Suprapubic skin (tissue), 4 donors: Measurements from ENCODE around the gene GPR146. TPM values are rescaled to one million over a fixed set of nuclear protein-coding genes. Genes with fewer than 3 reads are reported as not detected.
"Not testable (repeated sequence)": the region's sequence is repeated elsewhere in the genome, so short reads cannot be mapped to it uniquely, and the experiment has no call there.

Source experiments
- DNase-seq, 2 donors: peaks; one replicate each; pipeline ENCODE4 v3.0.0-alpha.2; 2019; ENCODE audit warnings: low spot score in 2 of 2
- H3K27ac ChIP-seq: fragments of 200-600 bp; sonication (generic); one replicate; pipeline ENCODE4 v1.5.1; 2019
- H3K27me3 ChIP-seq: fragments of 200-600 bp; sonication (generic); one replicate; pipeline ENCODE4 v1.5.1; 2019
- H3K36me3 ChIP-seq: fragments of 200-600 bp; sonication (generic); one replicate; pipeline ENCODE4 v1.5.1; 2019
- H3K4me1 ChIP-seq: fragments of 200-600 bp; sonication (generic); one replicate; pipeline ENCODE4 v1.5.1; 2019
- H3K4me3 ChIP-seq: fragments of 200-600 bp; sonication (generic); one replicate; pipeline ENCODE4 v1.5.1; 2019; ENCODE audit warnings: mild to moderate bottlenecking
- H3K9me3 ChIP-seq: fragments of 200-600 bp; sonication (generic); one replicate; pipeline ENCODE4 v1.5.1; 2019
- CTCF ChIP-seq, 2 donors: fragments of 200-600 bp in 1 of 2; fragments of 450-650 bp in 1 of 2; sonication (generic) in 1 of 2; IDR thresholded peaks; one replicate each; pipeline ENCODE4 v1.5.1; 2016 to 2019; ENCODE audit warnings: antibody characterized with exemption in 2 of 2, mild to moderate bottlenecking in 1 of 2, moderate library complexity in 1 of 2
- EP300 ChIP-seq: sonication (generic); formaldehyde crosslinking; IDR thresholded peaks from one replicate; pipeline ENCODE4 v1.6.1; 2017; ENCODE audit warnings: antibody characterized with exemption
- POLR2A ChIP-seq, 2 donors: fragments of 450-650 bp; IDR thresholded peaks; one replicate each; pipeline ENCODE4 v1.6.1; 2017; ENCODE audit warnings: antibody characterized with exemption in 2 of 2, mild to moderate bottlenecking in 2 of 2, moderate library complexity in 2 of 2
- POLR2AphosphoS5 ChIP-seq, 3 donors: sonication (generic); formaldehyde crosslinking; IDR thresholded peaks; one replicate each; pipeline ENCODE4 v1.6.1; 2017; ENCODE audit warnings: antibody characterized with exemption in 3 of 3
- WGBS: methylation state at CpG from one replicate; pipeline ENCODE4 v1.1.5; 2018; 5-methylcytosine and 5-hydroxymethylcytosine counted together
- total RNA-seq, 4 donors: library from RNA; depleted of rRNA; stranded (reverse); fragments of >200 nt; gene quantifications; one replicate each; pipeline ENCODE4 v1.1.0, GENCODE V29; 2016

Gene GPR146
- total RNA-seq, 4 donors from 2014 or later, result 24.1 to 50.8 (median 39.3) TPM

GRCh38 chr7:1071731-1072254, 27.4 kb downstream of the GPR146 start:
- DNase-seq, result no peak
- Histone ChIP-seq H3K9me3 (no peaks in the 10 kb centered on the region), H3K27me3 (no peaks in the 10 kb centered on the region), H3K27ac (no peak overlapping the region), H3K36me3 (no peaks in the 10 kb centered on the region), H3K4me3 (no peak overlapping the region), H3K4me1 (peaks cover 12% of the 10 kb centered on the region)
- TF ChIP-seq POLR2AphosphoS5 (IDR thresholded peaks at IDR 0.05), result no peak
- TF ChIP-seq POLR2A (IDR thresholded peaks at IDR 0.05), result no peak
- TF ChIP-seq CTCF (IDR thresholded peaks at IDR 0.05), result no peak
- TF ChIP-seq EP300, result no peak
- 90% methylated on average over 9 of the region's 19 CpGs for WGBS

- H3K27me3 ChIP-seq, result no peaks in the 10 kb centered on the region
- TF ChIP-seq POLR2A (IDR thresholded peaks at IDR 0.05) (no peak), EP300 (no peak), POLR2AphosphoS5 (IDR thresholded peaks at IDR 0.05) (no peak), CTCF (IDR thresholded peaks at IDR 0.05) (no peak)
- H3K9me3 ChIP-seq, result no peaks in the 10 kb centered on the region
- H3K4me3 ChIP-seq, result no peak overlapping the region
- no peaks in the 10 kb centered on the region for H3K36me3 ChIP-seq
- H3K27ac ChIP-seq, result no peak overlapping the region
- DNase-seq, result no peak
- peaks cover 18% of the 10 kb centered on the region for H3K4me1 ChIP-seq
- WGBS, result 82% methylated on average over 59 of the region's 61 CpGs
These were observed 29.0 kb downstream of the GPR146 start for GRCh38 chr7:1073142-1073977.

- not testable (repeated sequence) for H3K9me3 ChIP-seq, H3K4me3 ChIP-seq, H3K27ac ChIP-seq, H3K27me3 ChIP-seq, DNase-seq, H3K36me3 ChIP-seq
- WGBS, result 92% methylated on average over 12 of the region's 43 CpGs
- H3K4me1 ChIP-seq, result peaks cover 18% of the 10 kb centered on the region
These were observed 29.7 kb downstream of the GPR146 start for GRCh38 chr7:1074018-1074417.

GRCh38 chr7:1074593-1075431, 30.5 kb downstream of the GPR146 start:
- H3K4me3 ChIP-seq, result no peak overlapping the region
- peaks cover 18% of the 10 kb centered on the region for H3K4me1 ChIP-seq
- no peak for TF ChIP-seq CTCF (IDR thresholded peaks at IDR 0.05)
- no peak for TF ChIP-seq POLR2A (IDR thresholded peaks at IDR 0.05)
- no peak for TF ChIP-seq EP300
- no peak for TF ChIP-seq POLR2AphosphoS5 (IDR thresholded peaks at IDR 0.05)
- no peak overlapping the region for H3K27ac ChIP-seq
- DNase-seq, result no peak
- no peaks in the 10 kb centered on the region for H3K27me3 ChIP-seq
- 89% methylated on average over 30 of the region's 30 CpGs for WGBS
- no peaks in the 10 kb centered on the region for H3K36me3 ChIP-seq
- H3K9me3 ChIP-seq, result no peaks in the 10 kb centered on the region

- H3K36me3 ChIP-seq, result no peaks in the 10 kb centered on the region
- H3K27me3 ChIP-seq, result no peaks in the 10 kb centered on the region
- H3K27ac ChIP-seq, result peak overlapping the region; percentile 24
- TF ChIP-seq POLR2A (IDR thresholded peaks at IDR 0.05), result no peak
- no peak for TF ChIP-seq EP300
- no peak for TF ChIP-seq POLR2AphosphoS5 (IDR thresholded peaks at IDR 0.05)
- no peak for TF ChIP-seq CTCF (IDR thresholded peaks at IDR 0.05)
- H3K4me1 ChIP-seq, result peaks cover 18% of the 10 kb centered on the region
- no peaks in the 10 kb centered on the region for H3K9me3 ChIP-seq
- WGBS, result 38% methylated on average over 27 of the region's 27 CpGs
- H3K4me3 ChIP-seq, result peak overlapping the region; percentile 19
- no peak for DNase-seq
These were observed 32.1 kb downstream of the GPR146 start for GRCh38 chr7:1076184-1077072.
